Measurements from ENCODE around the gene METTL23.

The METTL23 gene

DNA sequence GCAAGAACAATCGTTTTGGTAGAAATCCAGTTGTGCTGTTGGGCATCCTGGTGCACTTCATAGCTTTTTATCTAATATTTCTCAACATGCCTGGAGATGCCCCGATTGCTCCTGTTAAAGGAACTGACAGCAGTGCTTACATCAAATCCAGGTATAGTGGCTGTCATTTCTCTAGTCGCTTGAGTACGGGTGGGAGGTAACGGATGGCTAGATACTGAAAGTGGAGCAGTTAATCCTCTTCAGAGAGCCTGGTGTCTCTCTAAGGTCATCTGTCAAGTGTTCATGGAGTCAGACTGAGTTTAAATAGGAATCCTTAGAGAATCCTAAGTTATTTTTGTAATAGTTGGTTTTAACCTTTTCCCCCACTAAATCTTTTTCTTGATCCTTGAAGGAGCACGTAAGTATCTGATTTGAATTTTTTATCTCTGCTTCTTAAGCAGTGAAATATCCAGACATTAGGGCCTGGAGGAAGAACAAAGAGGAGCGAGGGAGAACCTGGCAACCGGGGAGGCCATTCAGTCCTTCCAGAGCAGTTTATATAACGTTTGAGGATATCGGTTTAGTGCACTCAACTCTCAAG lies 48.5 kb downstream of the METTL23 start:
- DNase-seq, result no peak

DNA sequence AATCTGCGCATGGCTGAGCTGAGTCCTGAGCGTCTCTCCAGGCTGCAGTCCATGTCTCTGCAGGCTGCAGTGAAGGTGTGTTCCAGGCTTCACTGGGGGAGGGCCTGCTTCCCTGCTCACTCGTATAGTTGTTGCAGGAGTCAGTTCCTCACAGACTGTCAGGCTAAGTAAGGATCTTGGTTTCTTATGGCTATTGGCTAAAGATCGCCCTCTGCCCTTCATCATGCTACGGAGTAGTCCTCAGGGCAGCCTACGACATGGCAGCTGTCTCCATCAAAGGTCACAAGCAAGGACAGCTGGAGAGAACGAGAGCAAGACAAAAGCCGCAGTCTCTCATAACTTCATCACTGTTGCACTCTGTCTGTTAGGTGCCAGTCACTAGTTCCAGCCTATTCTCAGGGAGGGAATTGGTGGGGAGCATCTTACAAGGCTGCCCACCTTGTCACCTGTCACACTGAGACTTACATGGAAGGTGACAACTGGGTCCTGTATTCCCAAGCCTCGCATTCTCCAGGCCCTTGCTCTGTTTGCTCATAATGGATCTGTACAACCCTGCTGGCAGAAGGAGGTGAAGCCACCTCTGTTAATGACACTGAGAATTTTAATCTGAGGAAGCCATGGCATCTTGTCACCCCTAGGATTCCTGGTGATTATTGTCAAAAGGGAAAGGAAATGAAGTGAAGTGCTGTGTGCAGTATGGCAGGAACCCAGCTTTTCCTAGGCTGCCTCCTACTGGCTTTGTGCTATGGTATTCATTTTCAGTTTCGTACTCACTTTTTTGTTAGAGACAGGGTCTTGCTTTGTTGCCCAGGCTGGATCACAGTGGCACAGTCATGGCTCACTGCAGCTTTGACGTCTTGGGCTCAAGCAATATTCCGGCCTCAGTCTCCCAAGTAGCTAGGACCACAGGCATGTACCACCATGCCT lies 54.7 kb downstream of the METTL23 start:
- DNase-seq, result no peak

GRCh38 chr17:76783146-76783545 lies 56.5 kb downstream of the METTL23 start:
- no peak for DNase-seq

Measured in 8988T (cell line).